ENCODE results near the gene TCOF1. TPM values are rescaled to one million over a fixed set of nuclear protein-coding genes. Genes with fewer than 3 reads are reported as not detected.

TCOF1 gene
- total and polyA plus RNA-seq, 2 donors (not counting 1 experiment from before 2014, with no cell fraction given): 30.9 to 62.4 TPM

DNA sequence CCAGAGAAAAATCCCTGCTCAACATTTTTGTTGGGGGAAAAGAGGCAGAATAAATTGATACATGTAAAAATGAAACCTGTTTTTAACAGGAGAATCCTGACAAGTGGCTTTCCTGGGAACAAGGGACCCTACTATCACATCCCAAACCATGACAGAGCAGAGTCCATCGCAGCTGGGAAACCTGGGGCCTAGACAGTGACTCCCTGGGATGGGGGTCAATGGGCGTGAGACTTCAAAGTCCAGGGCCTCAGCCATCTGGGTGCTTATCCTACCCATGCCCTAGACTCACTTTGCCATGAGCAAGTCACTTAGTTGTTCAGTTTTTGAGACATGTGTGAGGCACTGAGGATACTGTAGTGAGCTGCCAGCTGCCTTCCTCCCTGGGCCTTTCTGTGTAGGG, 5.7 kb downstream of the TCOF1 start:
- ATAC-seq (ENCODE audit: low read depth): no peak
- H3K79me2 ChIP-seq (ENCODE audit: control insufficient read depth, insufficient read depth, low read length): peaks cover 71% of the 10 kb centered on the region
- DNase-seq: no peak

GRCh38 chr5:150364004-150364403, 6.5 kb downstream of the TCOF1 start:
- 100% methylated on average over 6 of the region's 9 CpGs for WGBS (ENCODE audit: insufficient coverage)
- DNase-seq: no peak
- Histone ChIP-seq H3K79me2 (ENCODE audit: control insufficient read depth, insufficient read depth, low read length) (peaks cover 68% of the 10 kb centered on the region), H2AFZ (ENCODE audit: insufficient read depth, low read depth, low read length, poor library complexity, severe bottlenecking) (no peak overlapping the region), H3K27ac (ENCODE audit: low read length in 2 of 2) (no peak overlapping the region), H3K4me3 (ENCODE audit: control extremely low read depth in 1 of 5, extremely low read depth in 1 of 5, insufficient read depth in 1 of 5, low read depth in 2 of 5, low read length in 4 of 5) (no peak overlapping the region), H3K9me3 (ENCODE audit: control extremely low read depth in 1 of 3, control insufficient read depth in 2 of 3, insufficient read depth in 1 of 3, low read length in 2 of 3) (no peaks in the 10 kb centered on the region), H3K9ac (ENCODE audit: low read length) (no peak overlapping the region), H3K4me1 (ENCODE audit: control insufficient read depth in 2 of 2, insufficient read depth in 2 of 2, low read length in 2 of 2) (peaks cover 24 to 38% of the 10 kb centered on the region in 2 donors), H3K36me3 (replicated peaks in 1 of 2; ENCODE audit: control extremely low read depth in 1 of 2, control insufficient read depth in 1 of 2, extremely low read depth in 1 of 2, insufficient read depth in 2 of 2, low read length in 1 of 2) (peaks cover 0 to 78% of the 10 kb centered on the region in 2 experiments), H3K4me2 (replicated peaks; ENCODE audit: low read depth, low read length, poor library complexity, severe bottlenecking) (no peak overlapping the region), H3K27me3 (replicated peaks in 1 of 4; ENCODE audit: control extremely low read depth in 1 of 4, control insufficient read depth in 3 of 4, insufficient read depth in 4 of 4, low read length in 3 of 4) (no peaks in the 10 kb centered on the region), H4K20me1 (ENCODE audit: control insufficient read depth, insufficient read depth, low read length, poor library complexity, severe bottlenecking) (peaks cover 38% of the 10 kb centered on the region)
- no peak overlapping the region for H3K27ac Mint-ChIP-seq
- no peak for TF ChIP-seq EZH2 (IDR thresholded peaks at IDR 0.05; ENCODE audit: borderline replicate concordance, insufficient read depth, low read depth, low read length, poor library complexity, severe bottlenecking)
- no peak for TF ChIP-seq CTCF (IDR thresholded peaks at IDR 0.05)
- ATAC-seq (ENCODE audit: low read depth): no peak
- H3K9me3 Mint-ChIP-seq (ENCODE audit: insufficient read depth): no peaks in the 10 kb centered on the region
- peaks cover 35% of the 10 kb centered on the region for H3K4me1 Mint-ChIP-seq
- POLR2A ChIA-PET: no interaction called here
- H3K4me3 Mint-ChIP-seq: no peak overlapping the region
- no peaks in the 10 kb centered on the region for H3K27me3 Mint-ChIP-seq
- intact Hi-C loops (cut with micrococcal nuclease): no loop called here
- CTCF ChIA-PET: interaction anchor here (1.3 kb wide), 1 partner anchor 72 kb away, joined by 3 read pairs; no protein-coding TSS in a partner anchor

More for the DNA sequence above, 5.7 kb downstream of the TCOF1 start:
- Mint-ChIP-seq H3K4me3 (no peak overlapping the region), H3K9me3 (ENCODE audit: insufficient read depth) (no peaks in the 10 kb centered on the region), H3K27ac (no peak overlapping the region), H3K4me1 (peaks cover 42% of the 10 kb centered on the region), H3K27me3 (no peaks in the 10 kb centered on the region)
- Histone ChIP-seq H3K27ac (ENCODE audit: low read length in 2 of 2) (no peak overlapping the region), H3K9ac (ENCODE audit: low read length) (no peak overlapping the region), H3K36me3 (replicated peaks in 1 of 2; ENCODE audit: control extremely low read depth in 1 of 2, control insufficient read depth in 1 of 2, extremely low read depth in 1 of 2, insufficient read depth in 2 of 2, low read length in 1 of 2) (peaks cover 0 to 69% of the 10 kb centered on the region in 2 experiments), H3K27me3 (replicated peaks in 1 of 4; ENCODE audit: control extremely low read depth in 1 of 4, control insufficient read depth in 3 of 4, insufficient read depth in 4 of 4, low read length in 3 of 4) (no peaks in the 10 kb centered on the region), H4K20me1 (ENCODE audit: control insufficient read depth, insufficient read depth, low read length, poor library complexity, severe bottlenecking) (peaks cover 47% of the 10 kb centered on the region), H3K4me3 (ENCODE audit: control extremely low read depth in 1 of 5, extremely low read depth in 1 of 5, insufficient read depth in 1 of 5, low read depth in 2 of 5, low read length in 4 of 5) (no peak overlapping the region), H3K4me1 (ENCODE audit: control insufficient read depth in 2 of 2, insufficient read depth in 2 of 2, low read length in 2 of 2) (peaks cover 31 to 46% of the 10 kb centered on the region in 2 donors), H3K4me2 (replicated peaks; ENCODE audit: low read depth, low read length, poor library complexity, severe bottlenecking) (no peak overlapping the region), H3K9me3 (ENCODE audit: control extremely low read depth in 1 of 3, control insufficient read depth in 2 of 3, insufficient read depth in 1 of 3, low read length in 2 of 3) (no peaks in the 10 kb centered on the region), H2AFZ (ENCODE audit: insufficient read depth, low read depth, low read length, poor library complexity, severe bottlenecking) (no peak overlapping the region)
- CTCF ChIA-PET: no interaction called here
- TF ChIP-seq CTCF (IDR thresholded peaks at IDR 0.05) (no peak), EZH2 (IDR thresholded peaks at IDR 0.05; ENCODE audit: borderline replicate concordance, insufficient read depth, low read depth, low read length, poor library complexity, severe bottlenecking) (no peak)
- 100% methylated on average over 2 of the region's 2 CpGs for WGBS (ENCODE audit: insufficient coverage)
- POLR2A ChIA-PET: no interaction called here
- intact Hi-C loops (cut with micrococcal nuclease): no loop called here
